ENCODE measurements around the gene MPHOSPH6. TPM values are rescaled to one million over a fixed set of nuclear protein-coding genes. Genes with fewer than 3 reads are reported as not detected.

Gene MPHOSPH6
- total and polyA plus RNA-seq, 2 donors (not counting 3 experiments of a cell fraction or from before 2014, with no cell fraction given) = 10.9 to 32.0 TPM

DNA sequence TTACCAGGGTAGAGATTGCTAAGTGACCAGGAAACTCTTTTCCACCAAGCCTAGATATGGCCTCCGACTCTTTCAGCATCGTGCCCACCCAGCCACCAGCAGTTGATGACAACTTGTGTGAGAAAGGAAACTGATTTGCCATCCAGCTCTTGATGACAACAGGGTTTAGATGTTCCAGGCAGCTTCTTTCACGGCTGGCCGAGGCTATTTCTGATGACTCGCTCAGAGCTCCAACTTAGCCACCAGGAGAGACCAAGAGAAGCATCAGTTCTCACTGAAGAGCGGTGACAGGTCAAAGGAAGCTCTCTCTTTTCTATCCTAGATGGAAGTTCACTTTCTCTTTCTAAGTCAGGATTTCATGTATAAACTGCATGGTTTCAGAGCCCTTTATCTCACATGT is 61.2 kb downstream of the MPHOSPH6 start:
- intact Hi-C loops (cut with micrococcal nuclease) (no loop called here), dilution Hi-C loops (cut with MboI; ENCODE audit: extremely low pct_ligation_motif_present, low sequenced_read_pairs) (no loop called here)
- BruUV-seq (replicated peaks) = no TSS peak
- Histone ChIP-seq H3K36me3 (ENCODE audit: control insufficient read depth in 2 of 2, extremely low read depth in 1 of 2, insufficient read depth in 2 of 2, low read length in 2 of 2) (no peaks in the 10 kb centered on the region), H3K4me3 (replicated peaks in 1 of 3; ENCODE audit: insufficient read depth in 1 of 3, low read depth in 1 of 3, low read length in 3 of 3) (no peak overlapping the region), H3K4me1 (ENCODE audit: control insufficient read depth, extremely low read depth, insufficient read depth, low read length) (no peaks in the 10 kb centered on the region), H4K20me1 (replicated peaks; ENCODE audit: control insufficient read depth, extremely low read depth, insufficient read depth, low read length) (no peaks in the 10 kb centered on the region), H3K27me3 (ENCODE audit: control insufficient read depth in 2 of 2, insufficient read depth in 2 of 2, low read length in 2 of 2) (peaks cover 1 to 4% of the 10 kb centered on the region in 2 experiments), H3K9me1 (replicated peaks; ENCODE audit: control insufficient read depth, extremely low read depth, insufficient read depth, low read length) (no peaks in the 10 kb centered on the region), H3K9ac (replicated peaks; ENCODE audit: extremely low read depth, insufficient read depth, low read length) (no peak overlapping the region), H3K9me3 (replicated peaks; ENCODE audit: control insufficient read depth, insufficient read depth, low read length) (no peaks in the 10 kb centered on the region), H3K4me2 (ENCODE audit: insufficient read depth, low read length) (no peak overlapping the region), H2AFZ (ENCODE audit: low read depth, low read length) (no peak overlapping the region), H3K27ac (ENCODE audit: insufficient read depth, low read depth, low read length) (no peak overlapping the region), H3K79me2 (ENCODE audit: control insufficient read depth, insufficient read depth, low read length) (no peaks in the 10 kb centered on the region)
- FAIRE-seq (no peak), DNase-seq (ENCODE audit: low read depth, low spot score) (no peak)
- POLR2A ChIA-PET = no interaction called here
- CTCF ChIA-PET = no interaction called here
- no peak for TF ChIP-seq MYC (IDR thresholded peaks at IDR 0.05; ENCODE audit: low read depth, low read length)

DNA sequence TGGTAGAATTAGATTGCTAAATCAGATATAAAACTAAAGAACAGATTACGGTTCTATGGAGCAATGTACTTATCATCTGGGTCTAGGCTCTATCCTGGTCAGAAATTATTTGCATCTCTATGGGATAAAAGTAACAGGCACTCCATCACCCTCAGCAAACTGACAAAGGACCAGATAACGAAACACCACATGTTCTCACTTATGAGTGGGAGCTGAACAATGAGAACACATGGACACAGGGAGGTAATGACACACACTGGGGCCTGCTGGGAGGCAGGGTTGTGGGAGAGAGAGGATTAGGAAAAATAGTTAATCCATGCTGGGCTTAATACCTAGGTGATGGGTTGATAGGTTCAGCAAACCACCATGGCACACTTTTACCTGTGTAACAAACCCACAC is 61.9 kb downstream of the MPHOSPH6 start:
- ChIA-PET CTCF (interaction anchor here (1.4 kb wide), 1 partner anchor 122 kb away, joined by 4 read pairs; no protein-coding TSS in a partner anchor), POLR2A (no interaction called here)
- Histone ChIP-seq H3K36me3 (ENCODE audit: control insufficient read depth in 2 of 2, extremely low read depth in 1 of 2, insufficient read depth in 2 of 2, low read length in 2 of 2) (no peaks in the 10 kb centered on the region), H3K27ac (ENCODE audit: insufficient read depth, low read depth, low read length) (no peak overlapping the region), H3K79me2 (ENCODE audit: control insufficient read depth, insufficient read depth, low read length) (no peaks in the 10 kb centered on the region), H3K9me3 (replicated peaks; ENCODE audit: control insufficient read depth, insufficient read depth, low read length) (no peaks in the 10 kb centered on the region), H3K4me1 (ENCODE audit: control insufficient read depth, extremely low read depth, insufficient read depth, low read length) (no peaks in the 10 kb centered on the region), H3K27me3 (ENCODE audit: control insufficient read depth in 2 of 2, insufficient read depth in 2 of 2, low read length in 2 of 2) (peaks cover 1 to 4% of the 10 kb centered on the region in 2 experiments), H3K4me3 (replicated peaks in 1 of 3; ENCODE audit: insufficient read depth in 1 of 3, low read depth in 1 of 3, low read length in 3 of 3) (no peak overlapping the region), H4K20me1 (replicated peaks; ENCODE audit: control insufficient read depth, extremely low read depth, insufficient read depth, low read length) (no peaks in the 10 kb centered on the region), H2AFZ (ENCODE audit: low read depth, low read length) (no peak overlapping the region), H3K4me2 (ENCODE audit: insufficient read depth, low read length) (no peak overlapping the region), H3K9me1 (replicated peaks; ENCODE audit: control insufficient read depth, extremely low read depth, insufficient read depth, low read length) (no peaks in the 10 kb centered on the region), H3K9ac (replicated peaks; ENCODE audit: extremely low read depth, insufficient read depth, low read length) (no peak overlapping the region)
- intact Hi-C loops (cut with micrococcal nuclease) (no loop called here), dilution Hi-C loops (cut with MboI; ENCODE audit: extremely low pct_ligation_motif_present, low sequenced_read_pairs) (no loop called here)
- no TSS peak for BruUV-seq (replicated peaks)
- no peak for FAIRE-seq
- DNase-seq (ENCODE audit: low read depth, low spot score) = no peak
- TF ChIP-seq POLR2AphosphoS5 (IDR thresholded peaks at IDR 0.05; ENCODE audit: insufficient read depth, low read depth, low read length) = no peak
- no peak for TF ChIP-seq JUN (IDR thresholded peaks at IDR 0.05; ENCODE audit: borderline replicate concordance, insufficient read depth, insufficient read length, low read depth)
- TF ChIP-seq MYC (IDR thresholded peaks at IDR 0.05; ENCODE audit: low read depth, low read length) = no peak
- no peak for TF ChIP-seq FOS (IDR thresholded peaks at IDR 0.05; ENCODE audit: borderline replicate concordance, insufficient read depth, low read length)
- TF ChIP-seq EZH2 (IDR thresholded peaks at IDR 0.05; ENCODE audit: borderline replicate concordance, low read depth, low read length, severe bottlenecking) = no peak
- TF ChIP-seq POLR2A (IDR thresholded peaks at IDR 0.05; ENCODE audit: low read depth, low read length) = no peak
- TF ChIP-seq, protein P1, sequence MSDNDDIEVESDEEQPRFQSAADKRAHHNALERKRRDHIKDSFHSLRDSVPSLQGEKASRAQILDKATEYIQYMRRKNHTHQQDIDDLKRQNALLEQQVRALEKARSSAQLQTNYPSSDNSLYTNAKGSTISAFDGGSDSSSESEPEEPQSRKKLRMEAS (IDR thresholded peaks at IDR 0.05; ENCODE audit: insufficient read depth, insufficient read length) = no peak
- TF ChIP-seq, protein P2, sequence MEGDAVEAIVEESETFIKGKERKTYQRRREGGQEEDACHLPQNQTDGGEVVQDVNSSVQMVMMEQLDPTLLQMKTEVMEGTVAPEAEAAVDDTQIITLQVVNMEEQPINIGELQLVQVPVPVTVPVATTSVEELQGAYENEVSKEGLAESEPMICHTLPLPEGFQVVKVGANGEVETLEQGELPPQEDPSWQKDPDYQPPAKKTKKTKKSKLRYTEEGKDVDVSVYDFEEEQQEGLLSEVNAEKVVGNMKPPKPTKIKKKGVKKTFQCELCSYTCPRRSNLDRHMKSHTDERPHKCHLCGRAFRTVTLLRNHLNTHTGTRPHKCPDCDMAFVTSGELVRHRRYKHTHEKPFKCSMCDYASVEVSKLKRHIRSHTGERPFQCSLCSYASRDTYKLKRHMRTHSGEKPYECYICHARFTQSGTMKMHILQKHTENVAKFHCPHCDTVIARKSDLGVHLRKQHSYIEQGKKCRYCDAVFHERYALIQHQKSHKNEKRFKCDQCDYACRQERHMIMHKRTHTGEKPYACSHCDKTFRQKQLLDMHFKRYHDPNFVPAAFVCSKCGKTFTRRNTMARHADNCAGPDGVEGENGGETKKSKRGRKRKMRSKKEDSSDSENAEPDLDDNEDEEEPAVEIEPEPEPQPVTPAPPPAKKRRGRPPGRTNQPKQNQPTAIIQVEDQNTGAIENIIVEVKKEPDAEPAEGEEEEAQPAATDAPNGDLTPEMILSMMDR (IDR thresholded peaks at IDR 0.05; ENCODE audit: extremely low read depth in 1 of 2, insufficient read depth in 1 of 2, low read depth in 1 of 2, low read length in 2 of 2) = no peak
- TF ChIP-seq GATA2 (IDR thresholded peaks at IDR 0.05; ENCODE audit: insufficient read depth, insufficient read length, low read depth, low read length) = no peak

Measured in endothelial cell of umbilical vein (primary cell).